Neural cell (in vitro differentiated cells): Measurements from ENCODE around the gene DNM3.

ENCODE experiments used
- EP300 ChIP-seq: fragments of 450-650 bp; conservative IDR thresholded peaks from 2 replicates; pipeline ENCODE4 v1.6.1; 2014; ENCODE audit warnings: antibody characterized with exemption, mild to moderate bottlenecking, moderate library complexity; ENCODE audit not compliant: poor library complexity, severe bottlenecking
- EZH2 ChIP-seq: fragments of 200-600, 300-800 bp; shearing (Covaris generic), sonication (generic); IDR thresholded peaks from 2 replicates; pipeline ENCODE4 v1.6.1; 2014; ENCODE audit warnings: antibody characterized with exemption, low read length, borderline replicate concordance, mild to moderate bottlenecking; ENCODE audit not compliant: insufficient read depth, poor library complexity, severe bottlenecking
- MXI1 ChIP-seq: fragments of 450-650 bp; conservative IDR thresholded peaks from 2 replicates; pipeline ENCODE4 v1.6.1; 2014; ENCODE audit warnings: antibody characterized with exemption, mild to moderate bottlenecking; ENCODE audit not compliant: poor library complexity, severe bottlenecking
- POLR2AphosphoS5 ChIP-seq: IDR thresholded peaks from 2 replicates; pipeline ENCODE4 v1.6.1; 2012
- RAD21 ChIP-seq: fragments of 450-650 bp; conservative IDR thresholded peaks from 2 replicates; pipeline ENCODE4 v1.6.1; 2014; ENCODE audit warnings: antibody characterized with exemption, mild to moderate bottlenecking, moderate library complexity
- TAF1 ChIP-seq: IDR thresholded peaks from 2 replicates; pipeline ENCODE4 v1.6.1; 2012; ENCODE audit warnings: low read depth
- TF ChIP-seq, protein P1 (sequence below): fragments of 450-650 bp; IDR thresholded peaks from 2 replicates; pipeline ENCODE4 v1.5.1; 2014; ENCODE audit warnings: antibody characterized with exemption, mild to moderate bottlenecking, moderate library complexity; ENCODE audit not compliant: poor library complexity, severe bottlenecking
- TF ChIP-seq, protein P2 (sequence below): IDR thresholded peaks from 2 replicates; pipeline ENCODE4 v1.6.1; 2012; ENCODE audit warnings: borderline replicate concordance

GRCh38 chr1:172179918-172180317, 338.6 kb downstream of the DNM3 start:
- TF ChIP-seq, protein P1, sequence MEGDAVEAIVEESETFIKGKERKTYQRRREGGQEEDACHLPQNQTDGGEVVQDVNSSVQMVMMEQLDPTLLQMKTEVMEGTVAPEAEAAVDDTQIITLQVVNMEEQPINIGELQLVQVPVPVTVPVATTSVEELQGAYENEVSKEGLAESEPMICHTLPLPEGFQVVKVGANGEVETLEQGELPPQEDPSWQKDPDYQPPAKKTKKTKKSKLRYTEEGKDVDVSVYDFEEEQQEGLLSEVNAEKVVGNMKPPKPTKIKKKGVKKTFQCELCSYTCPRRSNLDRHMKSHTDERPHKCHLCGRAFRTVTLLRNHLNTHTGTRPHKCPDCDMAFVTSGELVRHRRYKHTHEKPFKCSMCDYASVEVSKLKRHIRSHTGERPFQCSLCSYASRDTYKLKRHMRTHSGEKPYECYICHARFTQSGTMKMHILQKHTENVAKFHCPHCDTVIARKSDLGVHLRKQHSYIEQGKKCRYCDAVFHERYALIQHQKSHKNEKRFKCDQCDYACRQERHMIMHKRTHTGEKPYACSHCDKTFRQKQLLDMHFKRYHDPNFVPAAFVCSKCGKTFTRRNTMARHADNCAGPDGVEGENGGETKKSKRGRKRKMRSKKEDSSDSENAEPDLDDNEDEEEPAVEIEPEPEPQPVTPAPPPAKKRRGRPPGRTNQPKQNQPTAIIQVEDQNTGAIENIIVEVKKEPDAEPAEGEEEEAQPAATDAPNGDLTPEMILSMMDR = no peak
- TF ChIP-seq, protein P2, sequence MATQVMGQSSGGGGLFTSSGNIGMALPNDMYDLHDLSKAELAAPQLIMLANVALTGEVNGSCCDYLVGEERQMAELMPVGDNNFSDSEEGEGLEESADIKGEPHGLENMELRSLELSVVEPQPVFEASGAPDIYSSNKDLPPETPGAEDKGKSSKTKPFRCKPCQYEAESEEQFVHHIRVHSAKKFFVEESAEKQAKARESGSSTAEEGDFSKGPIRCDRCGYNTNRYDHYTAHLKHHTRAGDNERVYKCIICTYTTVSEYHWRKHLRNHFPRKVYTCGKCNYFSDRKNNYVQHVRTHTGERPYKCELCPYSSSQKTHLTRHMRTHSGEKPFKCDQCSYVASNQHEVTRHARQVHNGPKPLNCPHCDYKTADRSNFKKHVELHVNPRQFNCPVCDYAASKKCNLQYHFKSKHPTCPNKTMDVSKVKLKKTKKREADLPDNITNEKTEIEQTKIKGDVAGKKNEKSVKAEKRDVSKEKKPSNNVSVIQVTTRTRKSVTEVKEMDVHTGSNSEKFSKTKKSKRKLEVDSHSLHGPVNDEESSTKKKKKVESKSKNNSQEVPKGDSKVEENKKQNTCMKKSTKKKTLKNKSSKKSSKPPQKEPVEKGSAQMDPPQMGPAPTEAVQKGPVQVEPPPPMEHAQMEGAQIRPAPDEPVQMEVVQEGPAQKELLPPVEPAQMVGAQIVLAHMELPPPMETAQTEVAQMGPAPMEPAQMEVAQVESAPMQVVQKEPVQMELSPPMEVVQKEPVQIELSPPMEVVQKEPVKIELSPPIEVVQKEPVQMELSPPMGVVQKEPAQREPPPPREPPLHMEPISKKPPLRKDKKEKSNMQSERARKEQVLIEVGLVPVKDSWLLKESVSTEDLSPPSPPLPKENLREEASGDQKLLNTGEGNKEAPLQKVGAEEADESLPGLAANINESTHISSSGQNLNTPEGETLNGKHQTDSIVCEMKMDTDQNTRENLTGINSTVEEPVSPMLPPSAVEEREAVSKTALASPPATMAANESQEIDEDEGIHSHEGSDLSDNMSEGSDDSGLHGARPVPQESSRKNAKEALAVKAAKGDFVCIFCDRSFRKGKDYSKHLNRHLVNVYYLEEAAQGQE = no peak
- TF ChIP-seq TAF1 (no peak), POLR2AphosphoS5 (no peak), EZH2 (no peak), MXI1 (no peak), RAD21 (no peak), EP300 (no peak)
